Ovary (tissue), 9 donors: ENCODE results near the gene NT5DC2. TPM values are rescaled to one million over a fixed set of nuclear protein-coding genes. Genes with fewer than 3 reads are reported as not detected.

ENCODE experiments used
- DNase-seq, 5 donors: peaks; one replicate each; pipeline ENCODE4 v3.0.0-alpha.2; 2019 to 2020
- H3K27ac ChIP-seq, 2 donors: fragments of 200-600 bp; one replicate each; pipeline versions ENCODE4 v1.5.1 to v1.8.0; 2019 to 2022
- H3K27me3 ChIP-seq: fragments of 200-600 bp; one replicate; pipeline ENCODE4 v1.8.0; 2022
- H3K36me3 ChIP-seq: fragments of 200-600 bp; sonication (generic); one replicate; pipeline ENCODE4 v1.5.1; 2019
- H3K4me1 ChIP-seq: one replicate; pipeline ENCODE4 v1.8.1; 2013; ENCODE audit warnings: mild to moderate bottlenecking, moderate library complexity; ENCODE audit not compliant: insufficient read depth
- H3K4me3 ChIP-seq: fragments of 200-600 bp; sonication (generic); one replicate; pipeline ENCODE4 v1.5.1; 2017
- H3K9me3 ChIP-seq, 2 donors: fragments of 200-600 bp in 1 of 2; sonication (generic) in 1 of 2; one replicate each; pipeline versions ENCODE4 v1.5.1 to v1.8.1; 2013 to 2019; ENCODE audit warnings: mild to moderate bottlenecking in 1 of 2, moderate library complexity in 1 of 2
- CTCF ChIP-seq, 3 donors: fragments of 450-650 bp in 2 of 3; fragments of 200-600 bp in 1 of 3; IDR thresholded peaks; one replicate each; pipeline versions ENCODE4 v1.5.1 to v1.8.0; 2016 to 2022; ENCODE audit warnings: antibody characterized with exemption in 3 of 3, mild to moderate bottlenecking in 1 of 3
- EP300 ChIP-seq: sonication (generic); formaldehyde crosslinking; IDR thresholded peaks from one replicate; pipeline ENCODE4 v1.6.1; 2017; ENCODE audit warnings: antibody characterized with exemption
- POLR2A ChIP-seq: fragments of 450-650 bp; IDR thresholded peaks from one replicate; pipeline ENCODE4 v1.6.1; 2017; ENCODE audit warnings: antibody characterized with exemption, mild to moderate bottlenecking, moderate library complexity
- WGBS, 3 donors: extraction: QIAGEN DNeasy Blood & Tissue Kit in 1 of 3; methylation state at CpG; one replicate each; pipeline versions ENCODE4 v1.1.5 to v1.1.7; 2013 to 2017; 5-methylcytosine and 5-hydroxymethylcytosine counted together
- intact Hi-C, 4 donors: fragments of 100-400 bp; cut with DNase I; formaldehyde crosslinking; loops; one replicate each; pipeline versions ENCODE4 v1.11.0 to v1.15.1; 2022 to 2023
- polyA plus RNA-seq, 2 donors: library from polyadenylated mRNA; stranded (reverse); fragments of 200-250 nt in 1 of 2; fragments of 350-450 nt in 1 of 2; fragmentation: Illumina TruSeq in 1 of 2; extraction: RNeasy Lipid Tissue Mini Kit (QIAGEN cat#74804) in 1 of 2; gene quantifications; one replicate each; pipeline ENCODE4 v1.2.3, GENCODE V29; 2013 to 2014
- small RNA-seq: library from RNA; depleted of rRNA; stranded (forward); fragments of <200 nt; gene quantifications from one replicate; pipeline ENCODE3, GENCODE V24; 2016
- total RNA-seq, 7 donors: library from RNA; depleted of rRNA in 2 of 7; stranded (reverse); fragments of >200 nt in 2 of 7; fragmentation: NEBNext Ultra II Directional in 3 of 7; extraction: Animal tissue kit (Norgen Biotek cat#: 25700) in 3 of 7; gene quantifications; one replicate each; pipeline versions ENCODE4 v1.1.0 to v1.2.4, GENCODE V29; 2016 to 2023
- donor health status: DM: no; HTN: no; CAD: no; lungs with moderate emphysema.
- donor health status: DM: no; HTN: no; CAD: no.
- donor health status: Bipolar disorder and iron deficiency.
- donor health status: DM: yes; HTN: yes; CAD: no.
- donor health status: DM: no; HTN: no; CAD: no.
- donor health status: DM: yes; HTN: yes; CAD: no.

The NT5DC2 gene
- total and polyA plus RNA-seq, 9 donors = 19.6 to 129 (median 51.9) TPM

GRCh38 chr3:52477076-52477795 lies 56.4 kb downstream of the NT5DC2 start:
- DNase-seq = no peak
- Histone ChIP-seq H3K4me3 (no peak overlapping the region), H3K27me3 (no peaks in the 10 kb centered on the region), H3K4me1 (peaks cover 13% of the 10 kb centered on the region), H3K9me3 (no peaks in the 10 kb centered on the region), H3K36me3 (no peaks in the 10 kb centered on the region), H3K27ac (no peak overlapping the region)
- TF ChIP-seq CTCF (IDR thresholded peaks at IDR 0.05) (no peak), EP300 (no peak), POLR2A (no peak)
- intact Hi-C loops = no loop called here
- 92 to 93% (median 93%) methylated on average over 16 of the region's 16 CpGs for WGBS, 3 donors

Small RNAs within 50 kb of the gene (small RNA-seq; reads per million reads assigned to genes)
- gene RNU6-856P = not detected
- gene RNU6ATAC16P = not detected

Other genes starting within 250 kb of the NT5DC2 start
- 10 to 100 TPM in 1 of 7 donors, 1 to 10 TPM in 6; 3.7 to 12.2 (median 6.2) TPM for gene GLYCTK, start 246.0 kb downstream of the NT5DC2 start, total RNA-seq
- 1 to 10 TPM in 1 of 2 donors, under 1 TPM in 1; 0.83 to 6.8 TPM for gene GLYCTK, start 246.0 kb downstream of the NT5DC2 start, polyA plus RNA-seq
- gene DNAH1, start 217.5 kb downstream of the NT5DC2 start, total RNA-seq = 10 to 100 TPM in 2 of 7 donors, 1 to 10 TPM in 5; 5.0 to 15.7 (median 7.8) TPM
- 1 to 10 TPM; 3.1 to 3.9 TPM for gene DNAH1, start 217.5 kb downstream of the NT5DC2 start, polyA plus RNA-seq
- 10 to 100 TPM; 31.7 to 71.0 (median 63.8) TPM for gene BAP1, start 123.8 kb downstream of the NT5DC2 start, total RNA-seq
- 10 to 100 TPM; 45.5 to 56.6 TPM for gene BAP1, start 123.8 kb downstream of the NT5DC2 start, polyA plus RNA-seq
- gene PHF7, start 123.2 kb downstream of the NT5DC2 start, total RNA-seq = 10 to 100 TPM in 1 of 7 donors, 1 to 10 TPM in 6; 2.5 to 18.2 (median 6.2) TPM
- gene PHF7, start 123.2 kb downstream of the NT5DC2 start, polyA plus RNA-seq = 1 to 10 TPM; 3.7 to 8.9 TPM
- 10 to 100 TPM in 1 of 7 donors, 1 to 10 TPM in 6; 1.5 to 12.3 (median 3.7) TPM for gene SEMA3G, start 88.8 kb downstream of the NT5DC2 start, total RNA-seq
- gene SEMA3G, start 88.8 kb downstream of the NT5DC2 start, polyA plus RNA-seq = 10 to 100 TPM in 1 of 2 donors, 1 to 10 TPM in 1; 8.2 to 11.9 TPM
- 1 to 10 TPM in 3 of 7 donors, under 1 TPM in 4; 0.31 to 2.3 (median 0.88) TPM for gene TNNC1, start 79.8 kb downstream of the NT5DC2 start, total RNA-seq
- gene TNNC1, start 79.8 kb downstream of the NT5DC2 start, polyA plus RNA-seq = 1 to 10 TPM; 1.6 to 1.8 TPM
- 100 to 1,000 TPM in 4 of 7 donors, 10 to 100 TPM in 3; 73.6 to 142 (median 102) TPM for gene NISCH, start 78.3 kb downstream of the NT5DC2 start, total RNA-seq
- 10 to 100 TPM; 74.7 to 77.7 TPM for gene NISCH, start 78.3 kb downstream of the NT5DC2 start, polyA plus RNA-seq
- gene STAB1, start 38.5 kb downstream of the NT5DC2 start, total RNA-seq = 100 to 1,000 TPM in 2 of 7 donors, 10 to 100 TPM in 5; 31.3 to 114 (median 47.5) TPM
- 10 to 100 TPM; 21.4 to 50.7 TPM for gene STAB1, start 38.5 kb downstream of the NT5DC2 start, polyA plus RNA-seq
- 10 to 100 TPM in 6 of 7 donors, 1 to 10 TPM in 1; 1.4 to 44.7 (median 27.4) TPM for gene UQCC5, start 2.7 kb upstream of the NT5DC2 start, total RNA-seq
- 10 to 100 TPM in 1 of 2 donors, 1 to 10 TPM in 1; 7.7 to 53.0 TPM for gene UQCC5, start 2.7 kb upstream of the NT5DC2 start, polyA plus RNA-seq
- 10 to 100 TPM; 63.2 to 95.7 (median 69.7) TPM for gene PBRM1, start 152.1 kb upstream of the NT5DC2 start, total RNA-seq
- gene PBRM1, start 152.1 kb upstream of the NT5DC2 start, polyA plus RNA-seq = 10 to 100 TPM; 19.8 to 30.9 TPM
- gene GNL3, start 152.2 kb upstream of the NT5DC2 start, total RNA-seq = 10 to 100 TPM; 46.0 to 82.7 (median 62.7) TPM
- 10 to 100 TPM; 39.6 to 41.4 TPM for gene GNL3, start 152.2 kb upstream of the NT5DC2 start, polyA plus RNA-seq
- gene GLT8D1, start 171.9 kb upstream of the NT5DC2 start, total RNA-seq = 10 to 100 TPM; 42.3 to 67.8 (median 57.4) TPM
- 10 to 100 TPM; 63.2 to 72.9 TPM for gene GLT8D1, start 171.9 kb upstream of the NT5DC2 start, polyA plus RNA-seq
- gene SPCS1, start 172.2 kb upstream of the NT5DC2 start, total RNA-seq = 100 to 1,000 TPM in 2 of 7 donors, 10 to 100 TPM in 5; 67.7 to 104 (median 80.3) TPM
- gene SPCS1, start 172.2 kb upstream of the NT5DC2 start, polyA plus RNA-seq = 100 to 1,000 TPM; 138 to 216 TPM
- gene NEK4, start 237.1 kb upstream of the NT5DC2 start, total RNA-seq = 10 to 100 TPM; 20.1 to 45.9 (median 32.8) TPM
- 10 to 100 TPM in 1 of 2 donors, 1 to 10 TPM in 1; 8.5 to 12.0 TPM for gene NEK4, start 237.1 kb upstream of the NT5DC2 start, polyA plus RNA-seq
- gene ITIH1, start 243.7 kb upstream of the NT5DC2 start, total RNA-seq = under 1 TPM in 3 of 7 donors, not detected in 4; 0.42 to 0.79 (median 0.53) TPM
- gene ITIH1, start 243.7 kb upstream of the NT5DC2 start, polyA plus RNA-seq = under 1 TPM in 1 of 2 donors, not detected in 1; 0.45 TPM